HG03460 (cell line): ENCODE measurements around the gene PHF10.
"Not testable (repeated sequence)": the region's sequence is repeated elsewhere in the genome, so short reads cannot be mapped to it uniquely, and the experiment has no call there.

ENCODE experiments used
- ATAC-seq: cut with Tn5 transposase; IDR thresholded peaks from one replicate; pipeline ENCODE4 v1.9.1; 2021; ENCODE audit not compliant: unreplicated experiment

Gene PHF10

DNA sequence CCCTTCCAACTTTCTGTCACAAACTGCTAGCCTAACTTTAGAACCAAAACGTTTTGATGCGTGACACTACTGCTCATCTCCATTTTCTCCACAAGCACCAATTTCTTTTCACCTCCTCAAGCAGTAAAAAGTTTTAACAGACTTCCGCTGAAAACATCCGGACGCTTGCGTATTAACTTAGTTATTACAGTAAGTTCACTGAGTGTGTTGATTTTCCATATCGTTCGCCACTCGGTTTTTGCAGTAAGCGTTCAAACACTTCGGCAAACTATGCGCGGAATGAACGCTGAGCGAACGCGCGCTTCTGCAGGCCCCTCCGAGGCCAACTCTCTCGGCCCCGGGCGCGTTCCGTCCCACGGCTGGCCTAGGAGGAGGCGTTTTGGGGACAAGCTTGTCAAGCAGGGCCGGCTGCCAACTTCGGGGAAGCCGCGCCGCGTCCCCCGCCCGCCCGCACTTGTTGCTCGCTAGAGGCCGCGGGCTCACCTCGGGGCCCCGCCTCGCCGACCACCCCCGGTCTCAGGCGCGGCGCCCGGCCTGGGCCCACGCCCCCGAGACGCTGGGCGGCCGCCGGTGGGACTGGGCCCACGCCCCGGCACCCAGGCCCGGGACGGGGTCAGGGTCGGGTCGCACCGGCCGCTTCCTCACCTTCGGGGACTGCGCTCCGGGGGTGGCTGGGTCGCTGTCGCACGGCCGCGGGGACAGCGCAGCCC, 945 bp downstream of the PHF10 start:
- ATAC-seq = peak; percentile 28

- peak; percentile 25 for ATAC-seq
These were observed 1.7 kb downstream of the PHF10 start for GRCh38 chr6:169722362-169723199.

GRCh38 chr6:169720207-169720855, 4.0 kb downstream of the PHF10 start:
- ATAC-seq = no peak

- no peak for ATAC-seq
These were observed 5.2 kb downstream of the PHF10 start for GRCh38 chr6:169719117-169719516.

DNA sequence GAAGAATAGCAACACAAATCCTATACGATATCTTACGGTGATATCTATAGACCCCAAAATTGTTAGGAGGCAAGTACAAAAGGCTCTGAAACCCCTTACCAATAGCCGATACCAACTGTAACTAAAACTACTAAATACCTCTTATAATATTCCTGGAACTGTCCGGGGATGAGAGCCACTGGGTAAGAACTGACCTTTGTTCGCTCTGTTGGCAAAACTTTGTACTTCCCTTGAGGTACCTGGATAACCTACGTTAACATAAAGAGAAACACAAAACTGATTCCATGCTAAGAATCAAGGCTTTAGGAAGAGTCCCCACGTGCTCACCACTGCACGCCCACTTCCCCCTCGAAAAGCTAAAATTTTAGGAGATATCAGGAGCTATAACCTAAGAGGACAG, 9.7 kb downstream of the PHF10 start:
- ATAC-seq = no peak

- ATAC-seq = no peak
These were observed 10.1 kb downstream of the PHF10 start for GRCh38 chr6:169714178-169714577.

GRCh38 chr6:169710009-169710408, 14.3 kb downstream of the PHF10 start:
- ATAC-seq = no peak

DNA sequence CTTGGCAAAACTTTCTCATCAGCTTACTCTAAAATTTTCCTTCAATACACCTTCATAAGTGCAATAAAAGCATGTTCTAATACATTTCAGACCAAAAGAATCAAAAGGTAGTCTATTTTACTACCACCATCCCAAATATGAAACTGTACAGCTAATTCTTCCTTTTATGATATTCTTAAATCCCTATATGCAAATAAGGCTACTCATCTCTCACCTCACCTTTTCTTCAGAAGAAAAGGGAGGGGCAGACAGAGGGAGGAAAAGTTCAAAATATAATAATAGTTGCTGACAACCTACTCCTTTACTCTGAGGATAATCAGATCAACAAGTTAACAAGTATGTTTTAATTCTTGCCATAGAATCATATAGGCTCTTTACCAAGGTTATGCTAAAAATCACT, 15.0 kb downstream of the PHF10 start:
- ATAC-seq = no peak

- ATAC-seq = no peak
These were observed 16.5 kb downstream of the PHF10 start for GRCh38 chr6:169707772-169708171.

GRCh38 chr6:169702840-169703246, 21.5 kb downstream of the PHF10 start:
- ATAC-seq = no peak

DNA sequence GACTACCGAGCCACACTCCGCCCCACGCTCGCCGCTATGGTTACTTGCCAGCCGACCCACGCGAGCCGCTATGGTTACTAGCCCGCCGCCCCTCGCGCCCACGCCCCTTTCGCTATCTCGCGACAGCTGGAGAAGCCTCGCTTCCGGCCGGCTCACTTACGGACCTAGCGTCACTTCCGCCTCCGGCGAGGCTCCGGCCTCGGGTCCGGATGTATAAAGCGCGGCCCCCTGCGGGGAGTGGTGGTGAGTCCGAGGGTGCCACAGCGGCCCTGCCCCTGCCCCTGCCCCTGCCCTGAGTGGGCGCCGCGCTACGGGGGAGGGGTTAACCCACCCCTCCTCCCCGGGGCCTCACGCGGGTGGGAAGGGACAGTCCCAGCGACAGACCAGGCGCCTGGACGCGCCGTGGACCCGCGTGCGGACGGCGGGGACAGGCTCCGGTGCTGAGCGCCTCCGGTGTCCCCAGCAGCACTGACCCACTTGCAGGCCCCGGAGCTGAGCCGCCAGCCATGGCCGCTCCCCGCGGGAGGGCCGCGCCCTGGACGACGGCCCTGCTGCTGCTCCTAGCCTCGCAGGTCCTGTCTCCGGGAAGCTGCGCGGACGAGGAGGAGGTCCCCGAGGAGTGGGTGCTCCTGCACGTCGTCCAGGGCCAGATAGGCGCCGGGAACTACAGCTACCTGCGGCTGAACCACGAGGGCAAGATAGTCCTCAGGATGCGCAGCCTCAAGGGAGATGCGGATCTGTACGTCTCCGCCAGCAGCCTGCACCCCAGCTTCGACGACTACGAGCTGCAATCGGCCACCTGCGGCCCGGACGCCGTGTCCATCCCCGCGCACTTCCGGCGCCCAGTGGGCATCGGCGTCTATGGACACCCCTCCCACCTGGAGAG, 22.1 kb downstream of the PHF10 start, which contains the start of the genes C6orf120 and WDR27:
Gene C6orf120, plus strand, starts transcription at position 173 of the 886 bp plus-strand sequence. Its CDS starts 334 bp downstream, at position 507.
Gene WDR27, minus strand, starts transcription at position 76 of the 886 bp plus-strand sequence. CDS start 13,024 bp downstream, outside the sequence.
- ATAC-seq = peak; percentile 93

GRCh38 chr6:169701311-169701953, 22.9 kb downstream of the PHF10 start:
- peak; percentile 11 for ATAC-seq

- ATAC-seq = no peak
These were observed 24.0 kb downstream of the PHF10 start for GRCh38 chr6:169700296-169700695.

GRCh38 chr6:169697115-169697514, 27.2 kb downstream of the PHF10 start:
- ATAC-seq = not testable (repeated sequence)

- no peak for ATAC-seq
These were observed 29.2 kb downstream of the PHF10 start for GRCh38 chr6:169695131-169695530.

DNA sequence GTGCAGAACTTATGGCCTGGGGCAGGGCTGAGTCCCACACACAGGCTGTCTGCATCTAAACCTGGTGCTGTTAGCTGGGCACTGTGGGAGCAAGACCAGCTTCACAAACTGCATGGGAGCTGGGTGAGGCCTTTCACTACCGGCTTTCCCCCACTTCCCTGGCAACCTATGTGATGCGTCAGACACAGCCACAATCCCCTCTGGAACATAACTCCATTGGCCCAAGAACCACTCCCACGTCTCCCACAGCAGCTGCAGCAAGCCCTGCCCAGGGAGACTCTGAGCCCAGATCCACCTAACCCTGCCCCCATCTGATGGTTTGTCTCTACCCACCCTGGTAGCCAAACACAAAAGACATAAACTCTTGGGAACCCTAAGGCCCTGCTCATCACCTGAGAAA, 31.8 kb downstream of the PHF10 start:
- no peak for ATAC-seq

GRCh38 chr6:169691260-169691659, 33.0 kb downstream of the PHF10 start:
- no peak for ATAC-seq

DNA sequence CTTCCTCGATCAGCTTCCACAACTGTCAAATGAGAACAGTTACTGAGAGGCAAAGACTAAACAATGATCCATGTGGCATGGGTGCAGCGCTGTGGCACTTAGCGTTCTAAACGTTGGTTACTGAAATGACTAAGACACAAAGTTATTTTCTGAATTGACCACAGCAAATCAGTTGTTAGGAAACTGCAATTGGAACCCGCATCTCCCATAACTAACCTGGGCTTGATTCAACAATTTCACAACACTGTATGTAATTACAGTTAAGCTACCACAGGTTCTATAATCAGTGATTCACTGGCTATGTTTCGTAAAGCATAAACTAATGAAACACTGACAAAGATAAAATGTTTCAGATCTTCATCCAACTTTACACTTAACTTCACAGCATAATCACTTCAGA, 35.0 kb downstream of the PHF10 start:
- ATAC-seq = no peak

DNA sequence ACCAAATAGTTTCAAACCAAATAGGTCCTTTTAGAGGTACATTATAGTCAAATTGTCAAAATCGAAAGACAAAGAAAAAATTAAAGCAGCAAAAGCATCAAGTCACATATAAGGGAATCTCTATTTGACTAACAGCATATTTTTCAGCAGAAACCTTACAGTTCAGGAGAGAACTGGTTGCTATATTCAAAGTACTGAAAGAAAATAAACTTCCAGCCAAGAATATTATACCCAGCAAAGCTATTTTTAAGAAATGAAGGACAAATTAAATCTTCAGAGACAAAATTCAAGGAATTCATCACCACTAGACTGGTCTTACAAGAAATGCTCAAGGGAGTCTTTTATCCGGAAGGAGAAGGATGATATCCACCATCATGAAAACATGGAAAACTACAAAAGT, 38.4 kb downstream of the PHF10 start:
- no peak for ATAC-seq

- ATAC-seq = no peak
These were observed 40.2 kb downstream of the PHF10 start for GRCh38 chr6:169684056-169684455.
